NCI-H2107 (cell line): ENCODE data around the gene SLC35B4.
"Not testable (repeated sequence)": the region's sequence is repeated elsewhere in the genome, so short reads cannot be mapped to it uniquely, and the experiment has no call there.

ENCODE experiments used
- DNase-seq: peaks from one replicate; lab custom pipeline; 2025; lab: John Stamatoyannopoulos, UW

The SLC35B4 gene

DNA sequence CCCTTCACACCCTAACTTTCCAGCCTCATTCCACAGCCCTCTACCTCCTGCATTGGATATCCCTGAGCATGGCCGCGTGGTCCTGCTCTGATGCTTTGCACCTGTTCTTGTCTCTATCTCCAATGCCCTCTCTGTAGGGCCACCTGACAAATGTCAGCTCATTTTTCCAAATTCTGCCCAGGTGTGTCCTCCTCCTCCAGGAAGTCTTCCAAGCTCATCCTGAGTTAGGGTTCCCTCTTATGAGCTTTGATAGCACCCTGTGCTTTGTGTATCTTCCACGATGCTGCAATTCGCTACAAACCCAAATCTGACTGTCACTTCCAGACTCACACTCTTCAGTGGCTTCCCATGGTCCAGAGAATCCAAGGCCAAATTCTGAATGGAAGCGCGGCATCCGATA lies 14.7 kb upstream of the SLC35B4 start:
- DNase-seq, result no peak

DNA sequence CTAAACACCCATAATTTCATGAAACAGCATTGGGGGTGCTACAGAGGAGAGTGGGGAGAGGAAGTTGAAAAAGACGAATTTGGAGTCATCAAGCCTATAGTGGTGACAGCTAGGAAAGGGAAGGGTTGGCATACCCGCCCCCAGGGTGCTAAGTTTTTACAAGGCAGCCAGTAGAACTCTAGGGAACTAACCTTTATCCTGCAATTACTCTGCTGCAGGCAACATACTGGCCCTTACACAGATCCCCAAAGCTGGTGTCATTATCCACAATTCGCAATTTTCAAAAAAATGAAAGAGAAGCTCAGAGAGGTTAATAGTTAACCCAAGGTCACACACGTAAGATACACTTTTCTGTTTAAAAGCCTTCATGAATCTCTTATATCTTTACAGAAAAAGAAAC lies 14.2 kb upstream of the SLC35B4 start:
- no peak for DNase-seq

DNA sequence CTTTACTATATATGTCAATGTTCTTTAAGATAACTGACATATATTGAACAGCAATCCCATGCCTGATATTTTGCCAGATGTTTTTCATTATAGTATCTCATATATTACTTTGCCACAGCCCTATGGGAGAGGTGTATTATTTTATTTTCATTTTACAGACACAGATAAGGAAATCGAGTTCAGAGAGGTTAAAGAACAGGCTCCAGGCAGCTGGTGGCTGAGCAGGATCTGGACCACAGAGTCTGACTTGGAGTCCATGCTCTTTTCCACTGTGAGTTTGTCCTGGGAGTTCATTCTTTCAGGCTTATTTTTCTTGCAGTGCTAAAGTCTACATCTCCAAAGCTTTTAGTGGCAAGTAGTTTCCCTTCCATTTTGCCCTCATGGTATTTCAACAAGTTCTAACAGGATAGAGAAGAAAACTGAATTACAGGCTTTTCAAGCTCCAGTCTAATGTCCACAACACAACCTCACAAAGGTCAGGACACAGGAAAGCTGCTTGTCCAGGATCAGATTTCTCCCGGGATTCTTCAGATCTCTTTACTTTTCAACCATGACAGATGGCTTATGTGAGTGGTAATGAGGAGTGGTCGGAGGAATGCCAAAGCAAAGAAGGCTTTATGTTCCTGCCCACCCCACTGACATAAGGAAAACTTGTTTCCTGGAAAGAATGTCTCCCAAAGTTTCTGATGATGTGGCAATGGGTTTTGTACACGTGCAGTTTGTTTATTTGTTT lies 13.1 kb upstream of the SLC35B4 start:
- DNase-seq, result no peak

DNA sequence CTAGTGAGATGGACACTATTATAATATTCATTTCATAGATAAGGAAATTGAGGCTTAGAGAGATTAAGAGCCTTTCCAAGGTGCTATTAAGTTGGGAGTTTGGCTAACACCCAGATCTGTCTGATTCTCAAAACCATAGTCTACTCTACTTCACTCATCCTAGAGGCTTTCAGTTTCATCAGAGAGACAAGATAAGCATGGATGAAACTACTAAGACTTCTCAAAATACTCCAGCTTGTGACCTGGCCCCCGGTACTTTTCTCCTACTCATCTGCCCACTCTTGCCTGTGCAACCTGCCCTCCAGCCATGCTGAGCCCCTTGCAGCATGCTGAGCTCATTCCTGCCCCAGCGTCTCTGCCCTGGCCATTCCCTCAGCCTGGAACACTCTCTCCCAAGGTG lies 12.2 kb upstream of the SLC35B4 start:
- no peak for DNase-seq

DNA sequence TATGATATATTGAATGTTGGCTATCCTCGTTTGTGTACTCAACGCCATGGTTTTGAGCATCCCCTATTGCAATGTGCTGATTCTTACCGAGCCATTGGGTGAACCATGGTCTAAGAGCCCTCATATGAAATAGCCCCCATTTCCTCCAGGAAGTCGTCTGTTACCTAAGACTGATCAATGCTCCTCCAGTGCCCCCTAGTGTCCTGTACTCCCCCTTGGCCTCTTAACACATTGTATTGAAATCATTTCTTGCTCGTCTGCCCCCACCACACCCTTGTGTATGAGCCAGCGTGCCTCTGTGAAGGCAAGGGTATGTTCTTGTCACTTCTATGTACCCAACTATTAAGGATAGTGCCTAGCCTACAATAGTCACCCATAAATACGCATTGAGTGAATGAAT lies 11.2 kb upstream of the SLC35B4 start:
- DNase-seq, result no peak

DNA sequence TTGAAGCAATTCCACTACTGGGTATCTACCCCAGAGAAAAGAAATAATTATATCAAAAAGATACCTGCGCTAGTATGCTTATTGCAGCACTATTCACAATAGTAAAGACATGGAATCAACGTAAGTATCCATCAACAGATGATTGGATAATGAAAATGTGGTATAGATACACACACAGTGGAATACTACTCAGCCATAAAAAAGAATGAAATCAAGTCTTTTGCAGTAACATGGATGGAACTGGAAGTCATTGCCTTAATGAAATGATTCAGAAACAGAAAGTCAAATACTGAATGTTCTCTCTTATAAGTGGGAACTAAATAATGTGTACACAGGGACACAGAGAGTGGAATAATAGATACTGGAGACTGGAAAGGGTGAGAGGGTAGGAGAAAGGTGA lies 7.4 kb upstream of the SLC35B4 start:
- no peak for DNase-seq

DNA sequence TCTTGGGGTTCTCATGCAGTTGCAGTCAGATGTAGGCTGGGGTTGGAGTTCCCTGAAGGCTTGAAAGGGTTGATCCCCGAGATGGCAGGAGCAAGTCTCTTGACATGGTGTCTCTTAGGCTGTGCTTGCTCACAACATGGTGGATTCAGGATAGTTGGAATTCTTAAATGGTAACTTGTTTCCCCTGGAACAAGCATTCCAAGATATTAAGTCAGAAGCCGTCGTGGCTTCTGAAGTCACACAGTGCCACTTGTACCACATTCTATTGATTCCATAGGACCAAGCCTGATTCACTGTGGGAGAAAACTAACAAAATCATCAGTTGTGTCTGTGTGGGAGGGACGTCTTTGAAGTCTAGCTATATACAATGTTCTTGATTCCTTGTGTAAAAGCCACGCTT lies 3.5 kb upstream of the SLC35B4 start:
- DNase-seq, result no peak

DNA sequence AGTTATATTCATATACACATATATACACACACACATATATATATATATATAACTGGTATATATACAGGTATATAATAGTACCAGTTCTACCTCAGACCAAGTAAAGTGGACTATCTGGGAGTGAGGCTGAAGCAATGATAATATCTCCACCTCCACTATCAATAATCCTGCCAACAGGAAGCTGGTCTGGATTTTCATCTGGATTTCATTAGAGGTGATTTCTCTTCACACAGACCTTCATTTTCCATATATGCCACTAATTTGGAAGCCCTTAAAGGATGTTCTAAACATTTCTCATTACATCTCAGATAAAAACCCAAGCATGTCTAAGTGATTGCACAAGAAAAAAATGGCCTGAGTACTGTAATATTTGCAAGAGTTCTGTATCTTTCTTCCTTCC lies 1.7 kb upstream of the SLC35B4 start:
- DNase-seq, result no peak

DNA sequence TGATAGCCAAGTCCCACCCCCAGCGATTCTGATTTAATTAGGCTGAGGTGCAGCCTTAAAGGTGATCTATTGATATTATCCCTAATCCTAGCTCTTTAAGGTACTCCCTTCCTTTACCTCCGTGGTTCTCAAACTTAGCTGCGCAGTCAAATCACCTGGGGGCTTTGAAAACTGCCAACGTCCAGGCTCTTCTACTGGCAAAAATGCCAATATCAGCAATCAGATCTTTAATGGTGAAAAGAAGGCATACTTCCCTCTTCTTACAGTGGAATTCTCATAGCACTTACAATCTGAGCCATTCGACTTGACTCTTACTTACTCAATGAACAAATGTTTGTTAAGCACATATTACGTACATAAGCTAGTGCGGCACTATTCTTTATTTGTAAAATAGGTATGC lies 704 bp upstream of the SLC35B4 start:
- no peak for DNase-seq

DNA sequence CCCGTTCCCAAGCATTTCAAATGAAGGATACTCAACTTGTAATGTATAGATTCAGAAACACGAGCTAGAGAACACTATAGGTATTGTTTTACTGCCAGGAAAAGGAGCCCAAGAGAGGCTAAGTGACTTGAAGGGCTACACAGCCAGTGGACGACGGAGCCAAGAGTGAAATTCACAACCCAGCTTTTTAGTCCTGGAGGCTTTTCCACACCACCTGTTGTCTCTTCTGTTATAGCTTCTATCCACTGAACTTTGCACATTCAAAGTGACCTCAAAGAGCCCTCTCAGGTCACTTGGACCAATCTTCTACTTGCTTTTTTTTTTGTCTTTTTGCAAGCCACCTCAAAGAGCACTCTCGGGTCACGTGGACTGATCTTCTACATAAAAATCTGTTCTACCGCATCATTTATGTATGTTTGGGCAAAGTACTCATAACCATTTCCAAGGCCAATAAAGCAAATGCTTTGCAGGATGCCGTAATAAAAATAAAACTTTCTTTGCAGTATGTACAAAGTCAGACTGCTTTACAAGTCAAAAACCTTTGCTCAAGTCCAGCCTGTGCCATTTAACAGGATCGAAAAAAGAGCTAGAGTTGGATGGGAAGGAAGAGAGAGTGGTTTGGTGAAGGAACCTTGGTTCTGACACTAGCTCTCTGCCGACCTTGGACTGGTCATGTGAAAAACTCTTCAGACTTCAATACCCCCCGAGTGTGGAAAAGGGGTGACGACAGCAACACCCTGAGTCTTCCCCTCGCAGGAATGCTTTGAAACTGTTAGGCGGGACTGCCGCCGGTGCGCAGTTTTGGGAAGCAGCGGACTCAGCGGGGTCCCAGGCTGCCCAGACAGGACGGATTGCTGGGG lies 821 bp downstream of the SLC35B4 start:
- no peak for DNase-seq

DNA sequence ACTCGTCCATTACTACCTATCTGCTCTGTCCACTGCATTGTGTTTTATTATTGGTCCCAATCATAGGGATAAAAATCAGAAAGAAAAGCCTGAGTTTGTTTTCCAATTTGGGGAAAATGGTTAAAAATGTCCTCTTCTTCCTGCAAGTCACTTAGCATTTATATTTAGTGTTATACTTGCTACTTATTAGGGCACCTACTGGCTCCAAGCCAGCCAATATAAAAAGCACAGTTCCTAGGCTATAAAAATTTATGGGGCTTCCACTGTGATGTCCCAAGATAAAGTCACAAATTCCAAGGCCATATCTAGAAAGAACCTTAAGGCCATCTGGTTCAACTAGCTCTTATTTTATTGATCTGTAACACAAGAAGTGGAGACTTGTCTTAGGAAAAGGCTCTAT lies 3.2 kb downstream of the SLC35B4 start:
- no peak for DNase-seq

DNA sequence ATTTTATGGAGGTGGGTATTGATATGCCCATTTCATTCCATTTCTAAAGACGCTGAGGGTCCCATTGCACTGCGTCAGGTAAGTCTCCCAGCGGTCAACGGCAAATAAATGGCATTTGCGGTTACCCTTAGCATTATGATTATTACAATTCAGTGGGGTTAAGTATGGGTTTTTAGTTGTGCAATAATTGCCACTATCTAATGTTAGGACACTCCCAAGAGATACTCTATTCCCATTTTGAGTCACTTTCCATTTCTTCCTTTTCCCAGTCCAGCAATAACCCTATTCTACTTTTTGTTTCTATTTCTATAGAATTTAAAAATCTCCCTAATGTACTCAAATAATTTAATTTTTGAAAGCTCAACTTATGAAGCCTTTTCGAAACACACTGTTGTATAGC lies 4.0 kb downstream of the SLC35B4 start:
- no peak for DNase-seq

DNA sequence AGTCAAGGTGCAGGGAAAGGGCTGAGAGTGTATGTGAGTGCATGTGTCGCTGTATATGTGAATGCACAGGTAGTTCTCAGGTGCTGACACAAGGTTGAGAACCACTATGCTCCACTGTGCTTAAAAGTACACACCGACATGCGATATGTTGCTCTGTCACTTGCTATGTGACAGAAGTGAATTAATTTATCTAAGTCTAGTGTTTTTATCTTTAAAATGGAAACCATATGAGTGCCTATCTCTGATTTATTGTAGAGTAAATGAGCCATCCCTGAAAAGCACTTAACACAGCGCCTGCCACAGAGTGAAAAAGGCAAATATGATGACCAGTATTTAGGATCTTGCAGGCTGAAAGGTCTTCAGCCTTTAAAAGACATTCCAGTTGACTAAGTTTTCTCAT lies 4.9 kb downstream of the SLC35B4 start:
- no peak for DNase-seq

DNA sequence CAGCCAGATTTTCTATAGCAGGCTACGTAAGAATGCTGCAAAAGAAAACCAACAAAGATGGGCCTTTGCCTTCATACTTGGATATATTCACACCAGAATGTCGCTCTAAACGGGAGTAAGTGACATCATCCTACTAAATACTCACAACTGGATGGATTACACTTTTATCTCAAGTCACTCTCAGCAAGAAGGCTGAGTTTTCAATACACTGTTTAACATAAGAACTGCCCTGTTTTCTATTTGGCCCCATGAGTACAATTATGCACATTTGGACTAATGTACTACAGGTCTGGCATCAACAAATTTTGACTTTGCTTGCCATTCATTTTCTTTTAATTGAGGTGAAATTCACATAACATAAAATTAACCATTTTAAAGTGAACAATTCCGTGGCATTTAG lies 8.2 kb downstream of the SLC35B4 start:
- DNase-seq, result no peak

DNA sequence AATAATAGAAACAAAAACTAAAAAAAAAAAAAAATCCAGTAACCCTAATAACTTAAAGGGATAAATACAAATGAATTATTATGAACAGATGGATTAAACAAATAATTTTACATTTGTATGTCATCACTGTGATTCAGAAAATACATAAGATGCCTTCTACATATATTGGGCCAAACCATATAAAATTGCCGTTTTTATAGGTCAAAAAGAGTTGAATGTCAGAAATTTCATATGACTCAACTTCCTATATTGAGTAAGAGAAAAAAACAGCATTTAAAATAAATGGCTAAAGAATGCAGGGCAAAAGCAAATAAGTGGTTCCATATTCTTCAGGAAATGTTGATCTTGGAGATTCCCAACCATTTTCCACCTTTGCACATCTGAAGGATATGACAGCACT lies 9.4 kb downstream of the SLC35B4 start:
- DNase-seq, result no peak

DNA sequence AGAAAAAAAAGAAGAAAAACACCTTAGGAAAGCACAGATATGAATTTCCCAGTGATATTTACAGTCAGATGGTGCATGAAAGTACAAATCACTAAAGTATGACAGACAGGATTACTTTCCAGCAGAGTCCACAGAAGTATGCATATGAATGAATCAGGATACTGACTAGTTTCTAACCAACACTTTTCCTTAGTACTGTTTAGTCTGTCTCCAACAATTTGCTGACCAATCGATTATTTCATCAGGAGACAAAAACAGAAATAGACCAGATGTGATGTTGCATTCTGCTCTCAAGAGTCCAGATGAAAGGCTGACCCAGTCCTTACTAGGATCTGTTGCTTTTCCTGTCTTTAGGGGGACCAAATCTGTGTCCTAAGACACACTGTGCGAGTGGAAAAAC lies 14.6 kb downstream of the SLC35B4 start:
- no peak for DNase-seq

DNA sequence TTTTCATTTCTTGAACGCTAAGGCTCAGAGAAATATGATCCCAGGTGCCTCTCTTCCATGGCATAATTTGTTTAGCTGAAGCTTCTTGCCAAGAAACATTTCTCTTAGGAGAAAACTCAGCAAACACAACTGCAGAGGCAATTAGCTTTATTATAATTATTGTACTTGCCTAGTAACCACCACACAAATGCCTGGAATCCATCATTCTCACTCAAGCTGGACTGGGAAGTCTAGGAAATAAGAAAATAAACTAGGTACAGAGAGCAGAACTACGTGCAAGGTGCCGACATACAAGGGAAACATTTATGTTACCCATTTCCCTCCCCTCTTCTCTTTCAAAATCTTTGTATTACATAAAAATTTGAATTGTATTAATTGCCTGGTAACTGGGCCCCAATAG lies 15.1 kb downstream of the SLC35B4 start:
- DNase-seq, result no peak

DNA sequence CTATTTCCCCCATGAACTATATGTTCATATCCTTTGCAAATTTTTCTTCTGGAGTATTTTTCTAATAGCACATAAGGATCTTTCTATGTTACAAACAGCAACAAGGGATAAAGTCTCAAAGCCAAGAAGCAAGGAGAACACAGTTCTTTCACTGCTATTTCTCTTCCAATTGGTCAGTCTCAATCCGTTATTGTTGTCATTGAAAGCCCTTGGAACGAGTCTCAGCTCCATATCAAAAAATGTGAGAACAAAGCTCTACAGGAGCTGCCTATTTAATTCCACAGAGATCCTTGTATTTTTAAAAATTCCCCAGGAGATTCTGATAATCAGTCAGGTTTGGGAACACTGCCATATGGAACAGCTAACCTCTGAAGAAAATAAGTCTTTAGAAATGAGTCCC lies 15.7 kb downstream of the SLC35B4 start:
- no peak for DNase-seq

DNA sequence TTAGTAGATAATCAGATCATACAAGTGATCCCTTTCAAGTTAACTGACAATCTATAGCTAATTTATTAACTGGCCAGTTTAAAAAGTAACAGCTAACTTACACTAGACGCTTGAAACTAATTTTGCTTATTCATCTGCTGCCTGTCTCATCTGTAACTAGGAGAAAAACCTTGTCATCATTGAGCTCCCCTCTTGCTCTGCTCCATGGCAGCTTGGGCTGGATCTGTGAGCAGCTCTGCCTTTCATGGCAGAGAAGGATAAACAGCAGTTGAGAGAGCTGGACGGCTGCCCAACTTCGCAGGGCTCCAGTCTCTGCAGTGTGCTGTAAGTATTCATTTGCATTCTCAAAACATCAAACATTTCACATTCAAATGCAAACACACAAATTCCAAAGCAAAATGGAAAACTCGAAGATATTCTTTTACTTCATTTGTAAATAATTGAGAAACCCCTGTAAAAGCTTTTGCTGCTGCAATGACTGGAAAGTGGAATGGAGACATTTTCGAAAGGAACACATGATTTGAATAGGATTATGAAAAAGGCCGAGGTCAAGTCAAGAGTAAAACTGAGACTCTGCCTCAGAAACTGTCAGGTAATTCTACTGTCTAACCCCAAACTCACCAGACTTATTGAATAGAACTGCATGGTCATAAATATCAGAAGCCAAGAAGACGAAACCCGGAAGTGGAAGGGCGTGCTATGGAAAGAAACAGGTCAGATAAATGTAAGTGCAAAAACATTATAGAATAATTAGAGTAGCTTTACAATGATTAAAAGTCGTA lies 17.6 kb downstream of the SLC35B4 start:
- no peak for DNase-seq

DNA sequence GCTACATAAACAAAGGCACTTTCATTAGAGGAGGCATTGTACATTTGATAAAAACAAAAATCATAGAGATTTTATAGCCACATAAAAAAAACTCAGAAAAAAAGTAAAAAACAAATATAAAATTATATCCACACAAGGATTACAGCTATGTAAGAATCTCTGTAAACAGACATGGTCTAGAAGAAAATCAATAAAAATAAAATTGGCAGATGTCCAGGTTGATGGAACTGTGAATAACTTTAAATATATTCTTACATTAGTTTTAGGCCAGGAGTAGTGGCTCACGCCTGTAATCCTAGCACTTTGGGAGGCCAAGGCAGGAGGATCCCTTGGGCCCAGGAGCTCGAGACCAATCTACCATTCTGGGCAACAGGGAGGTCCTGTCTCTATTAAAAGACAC lies 19.2 kb downstream of the SLC35B4 start:
- DNase-seq, result no peak

DNA sequence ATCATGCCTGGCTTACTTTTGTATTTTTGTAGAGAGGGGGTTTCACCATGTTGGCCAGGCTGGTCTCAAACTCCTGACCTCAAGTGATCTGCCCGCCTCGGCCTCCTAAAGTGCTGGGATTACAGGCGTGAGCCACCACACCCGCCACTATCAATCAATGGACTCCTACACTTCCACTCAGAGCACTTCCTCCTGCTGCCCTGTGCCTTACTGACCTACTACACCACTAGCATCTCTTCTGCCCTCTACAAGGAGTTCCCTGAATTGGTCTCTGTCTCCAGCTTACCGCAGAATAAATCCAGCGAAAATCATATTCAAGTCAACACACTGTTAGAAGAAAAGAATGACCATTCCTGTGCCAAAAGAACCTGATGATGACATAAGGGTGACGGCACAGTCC lies 20.7 kb downstream of the SLC35B4 start:
- not testable (repeated sequence) for DNase-seq

DNA sequence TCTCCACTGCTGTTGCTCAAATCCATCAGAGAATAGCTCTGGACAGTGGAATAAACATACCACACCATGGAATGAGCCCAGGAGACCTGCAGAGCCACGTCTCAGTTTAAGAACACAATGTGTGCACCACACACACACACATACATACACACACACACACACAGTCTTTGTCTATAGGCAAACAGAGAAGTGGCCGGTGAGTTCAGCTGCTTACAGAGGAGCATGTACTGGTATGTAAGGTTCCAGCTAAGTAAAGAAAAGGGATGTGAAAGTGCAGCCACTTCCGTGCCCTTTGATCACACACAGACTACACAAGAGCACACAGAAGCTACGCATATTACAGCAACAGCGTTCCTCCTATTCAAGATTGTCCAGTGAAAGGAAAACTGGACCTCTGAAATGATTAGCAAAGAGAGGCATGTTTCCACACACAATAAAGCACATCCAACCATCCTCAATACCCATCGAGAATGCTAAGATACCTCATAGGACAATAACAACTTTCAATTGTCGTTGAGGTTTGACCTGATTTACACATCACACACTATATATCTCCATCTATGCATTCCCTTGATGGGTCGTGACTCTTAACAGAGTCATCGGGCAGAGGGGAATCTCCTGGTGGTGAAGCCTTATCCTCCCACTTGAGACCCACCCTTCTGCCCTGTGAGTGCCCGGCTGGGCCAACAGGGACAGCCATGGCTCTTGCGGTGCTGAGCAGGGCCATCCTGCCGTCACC lies 23.6 kb downstream of the SLC35B4 start:
- no peak for DNase-seq
